IMR-90 (cell line): ENCODE measurements around the gene FOSL2. TPM values are rescaled to one million over a fixed set of nuclear protein-coding genes. Genes with fewer than 3 reads are reported as not detected.

Experiments
- MAFK ChIP-seq: IDR thresholded peaks from 2 replicates; pipeline ENCODE4 v1.6.1; 2012; ENCODE audit warnings: low read depth, low read length, improper control_type of control experiment
- NFE2L2 ChIP-seq: fragments of 150-350 bp; IDR thresholded peaks from 2 replicates; pipeline ENCODE4 v1.6.1; 2016; ENCODE audit warnings: low read depth, mild to moderate bottlenecking, low read length
- POLR2A ChIP-seq: IDR thresholded peaks from 2 replicates; pipeline ENCODE4 v1.6.1; 2012; ENCODE audit warnings: mild to moderate bottlenecking, low read depth, low read length
- RCOR1 ChIP-seq: IDR thresholded peaks from 2 replicates; pipeline ENCODE4 v1.6.1; 2012; ENCODE audit warnings: mild to moderate bottlenecking, low read length, improper control_type of control experiment; ENCODE audit not compliant: insufficient replicate concordance
- polyA plus RNA-seq, 3 experiments: library from polyadenylated mRNA; depleted of rRNA; stranded (reverse); fragments of >200 nt; gene quantifications; 2 replicates each; pipeline ENCODE4 v1.2.3, GENCODE V29; 2012; ENCODE audit warnings: low replicate concordance in 1 of 3
- total RNA-seq: library from RNA; depleted of rRNA; stranded (reverse); fragments of >200 nt; gene quantifications from 2 replicates; pipeline ENCODE4 v1.2.3, GENCODE V29; 2012
- TF ChIP-seq, protein P1 (sequence below): conservative IDR thresholded peaks from 2 replicates; pipeline ENCODE4 v1.5.1; 2012; ENCODE audit warnings: mild to moderate bottlenecking, low read depth, low read length, improper control_type of control experiment

The FOSL2 gene
- total and polyA plus RNA-seq, 2 of the 4 experiments (the other 2 are of a cell fraction): 31.4 to 46.3 TPM

DNA sequence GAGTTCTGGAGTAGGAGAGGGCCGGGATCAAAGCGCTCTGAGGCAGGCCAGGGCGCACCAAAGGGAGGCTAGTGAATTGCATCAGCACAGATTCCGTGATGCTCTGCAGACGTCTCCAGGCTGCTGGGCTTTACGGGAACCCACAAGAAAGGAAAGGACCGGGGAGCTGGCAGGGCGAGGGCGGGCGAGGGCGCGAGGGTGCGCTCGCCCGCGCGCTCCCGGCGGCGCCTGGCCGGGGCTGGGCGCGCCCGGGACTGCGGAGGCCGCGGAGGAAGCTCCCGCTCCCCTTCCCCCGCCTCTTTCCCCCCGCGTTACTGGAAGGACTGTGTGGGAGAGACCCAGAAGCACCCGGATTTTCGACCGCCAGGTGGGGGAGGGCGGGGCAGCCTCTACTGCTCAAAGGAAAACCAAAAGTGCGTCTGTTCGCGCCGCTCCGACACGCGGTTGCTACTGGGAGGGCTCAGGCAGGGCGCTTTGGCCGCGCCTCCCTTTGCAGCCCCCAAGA is 2.4 kb upstream of the FOSL2 start (continued):
- peak; percentile 0; the same call in 1 of the 2 replicates for TF ChIP-seq NFE2L2
- TF ChIP-seq, protein P1, sequence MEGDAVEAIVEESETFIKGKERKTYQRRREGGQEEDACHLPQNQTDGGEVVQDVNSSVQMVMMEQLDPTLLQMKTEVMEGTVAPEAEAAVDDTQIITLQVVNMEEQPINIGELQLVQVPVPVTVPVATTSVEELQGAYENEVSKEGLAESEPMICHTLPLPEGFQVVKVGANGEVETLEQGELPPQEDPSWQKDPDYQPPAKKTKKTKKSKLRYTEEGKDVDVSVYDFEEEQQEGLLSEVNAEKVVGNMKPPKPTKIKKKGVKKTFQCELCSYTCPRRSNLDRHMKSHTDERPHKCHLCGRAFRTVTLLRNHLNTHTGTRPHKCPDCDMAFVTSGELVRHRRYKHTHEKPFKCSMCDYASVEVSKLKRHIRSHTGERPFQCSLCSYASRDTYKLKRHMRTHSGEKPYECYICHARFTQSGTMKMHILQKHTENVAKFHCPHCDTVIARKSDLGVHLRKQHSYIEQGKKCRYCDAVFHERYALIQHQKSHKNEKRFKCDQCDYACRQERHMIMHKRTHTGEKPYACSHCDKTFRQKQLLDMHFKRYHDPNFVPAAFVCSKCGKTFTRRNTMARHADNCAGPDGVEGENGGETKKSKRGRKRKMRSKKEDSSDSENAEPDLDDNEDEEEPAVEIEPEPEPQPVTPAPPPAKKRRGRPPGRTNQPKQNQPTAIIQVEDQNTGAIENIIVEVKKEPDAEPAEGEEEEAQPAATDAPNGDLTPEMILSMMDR: no peak; the same call in 1 of the 2 replicates
- TF ChIP-seq MAFK: no peak
- peak; percentile 74 for TF ChIP-seq POLR2A
- TF ChIP-seq RCOR1: no peak
